Brain microvascular endothelial cell (primary cell): ENCODE results near the gene MDGA2.

Source experiments
- DNase-seq: peaks from one replicate; pipeline ENCODE4 v3.0.0-alpha.2; 2020
- H3K27ac ChIP-seq: fragments of 250-450 bp; sonication (Bioruptor Pico); 2 replicates; pipeline ENCODE4 v1.5.1; 2020; ENCODE audit warnings: mild to moderate bottlenecking, moderate library complexity
- H3K27me3 ChIP-seq: fragments of 250-450 bp; sonication (Bioruptor Pico); replicated peaks from 2 replicates; pipeline ENCODE4 v1.5.1; 2020; ENCODE audit warnings: mild to moderate bottlenecking
- H3K36me3 ChIP-seq: fragments of 250-450 bp; sonication (Bioruptor Pico); replicated peaks from 2 replicates; pipeline ENCODE4 v1.5.1; 2020; ENCODE audit warnings: mild to moderate bottlenecking
- H3K4me3 ChIP-seq: 2 replicates; pipeline ENCODE4 v1.5.1; 2011; ENCODE audit warnings: low read depth, mild to moderate bottlenecking, control low read depth, low read length, moderate library complexity
- CTCF ChIP-seq: IDR thresholded peaks from 2 replicates; pipeline ENCODE4 v1.5.1; 2011; ENCODE audit warnings: low read depth, mild to moderate bottlenecking, moderate library complexity, low read length, control low read depth, inconsistent platforms; ENCODE audit errors: missing control alignments
- in situ Hi-C: cut with HindIII; loops from 2 replicates; pipeline ENCODE4 v1.10.0; 2017; ENCODE audit warnings: low sequenced_read_pairs, low pct_ligation_motif_present

MDGA2 gene

GRCh38 chr14:47353186-47353585 is 322.2 kb downstream of the MDGA2 start:
- Histone ChIP-seq H3K27ac (no peak overlapping the region), H3K27me3 (no peaks in the 10 kb centered on the region), H3K36me3 (no peaks in the 10 kb centered on the region), H3K4me3 (no peak overlapping the region)
- in situ Hi-C loops, result no loop called here
- DNase-seq, result no peak
- no peak for TF ChIP-seq CTCF

GRCh38 chr14:47346849-47347248 is 328.6 kb downstream of the MDGA2 start:
- in situ Hi-C loops, result no loop called here
- TF ChIP-seq CTCF, result no peak
- Histone ChIP-seq H3K4me3 (no peak overlapping the region), H3K27me3 (no peaks in the 10 kb centered on the region), H3K36me3 (no peaks in the 10 kb centered on the region), H3K27ac (no peak overlapping the region)
- no peak for DNase-seq

GRCh38 chr14:47345016-47345415 is 330.4 kb downstream of the MDGA2 start:
- no peaks in the 10 kb centered on the region for H3K27me3 ChIP-seq
- DNase-seq, result no peak
- no peak overlapping the region for H3K27ac ChIP-seq
- H3K4me3 ChIP-seq, result no peak overlapping the region
- no peak for TF ChIP-seq CTCF
- in situ Hi-C loops, result no loop called here
- H3K36me3 ChIP-seq, result no peaks in the 10 kb centered on the region

- Histone ChIP-seq H3K36me3 (no peaks in the 10 kb centered on the region), H3K27me3 (no peaks in the 10 kb centered on the region), H3K4me3 (no peak overlapping the region), H3K27ac (no peak overlapping the region)
- DNase-seq, result no peak
- TF ChIP-seq CTCF, result no peak
- in situ Hi-C loops, result no loop called here
Observed at GRCh38 chr14:47332939-47333338, 342.5 kb downstream of the MDGA2 start.

- Histone ChIP-seq H3K4me3 (no peak overlapping the region), H3K27ac (no peak overlapping the region), H3K27me3 (no peaks in the 10 kb centered on the region), H3K36me3 (no peaks in the 10 kb centered on the region)
- in situ Hi-C loops, result no loop called here
- no peak for TF ChIP-seq CTCF
- DNase-seq, result no peak
Observed at GRCh38 chr14:47332106-47332505, 343.3 kb downstream of the MDGA2 start.

- DNase-seq, result no peak
- Histone ChIP-seq H3K27me3 (no peaks in the 10 kb centered on the region), H3K4me3 (no peak overlapping the region), H3K27ac (no peak overlapping the region), H3K36me3 (no peaks in the 10 kb centered on the region)
- no peak for TF ChIP-seq CTCF
- in situ Hi-C loops, result no loop called here
Observed at GRCh38 chr14:47328376-47328775, 347.0 kb downstream of the MDGA2 start.
